GM12878 (cell line): Measurements from ENCODE around the gene INIP. TPM values are rescaled to one million over a fixed set of nuclear protein-coding genes. Genes with fewer than 3 reads are reported as not detected.

Experiments used
- ATAC-seq: fragments of 200-7000 bp; cut with Tn5 transposase; 3 replicates; pipeline ENCODE4 v1.9.1; 2020; ENCODE audit warnings: mild to moderate bottlenecking, moderate library complexity
- BruUV-seq: library from RNA; stranded (reverse); fragments of 400-500 nt; replicated peaks from 2 replicates; lab custom pipeline; 2021; lab: Mats Ljungman, UMichigan
- CTCF ChIA-PET: fragments of 300-600 bp; sonication (Branson Sonifier 250); formaldehyde crosslinking; extraction: SDS; loops from one replicate; lab custom pipeline; 2021; ENCODE audit warnings: inconsistent platforms; lab: Yijun Ruan, JAX
- POLR2A ChIA-PET: fragments of 350-600 bp; formaldehyde crosslinking; extraction: SDS; loops from one replicate; lab custom pipeline; 2021; ENCODE audit warnings: inconsistent platforms; lab: Charles Lee
- RAD21 ChIA-PET: fragments of 300-600 bp; sonication (Branson Sonifier 250); formaldehyde crosslinking; loops from one replicate; lab custom pipeline; 2023; ENCODE audit warnings: antibody characterized with exemption; ENCODE audit not compliant: unreplicated experiment; lab: Charles Lee
- SMC1A ChIA-PET: fragments of 300-600 bp; sonication (Branson Sonifier 250); formaldehyde crosslinking; loops from one replicate; lab custom pipeline; 2023; ENCODE audit not compliant: unreplicated experiment, uncharacterized antibody; lab: Charles Lee
- DNase-seq: peaks from one replicate; pipeline ENCODE4 v3.0.0-alpha.2; 2011; ENCODE audit warnings: low read depth, low spot score
- FAIRE-seq: peaks from 3 replicates; lab custom pipeline; 2011; peaks lifted over from hg19 to GRCh38; lab: Jason Lieb, UNC
- H2AFZ ChIP-seq: 2 replicates; pipeline ENCODE4 v1.6.0; 2011; ENCODE audit warnings: low read depth, low read length, control low read depth; ENCODE audit not compliant: control insufficient read depth
- H3K27ac ChIP-seq: 2 replicates; pipeline ENCODE4 v1.5.1; 2011; ENCODE audit warnings: control low read depth; ENCODE audit not compliant: control insufficient read depth, insufficient read depth
- H3K27me3 ChIP-seq, 2 experiments: replicated peaks in 1 of 2; 2 replicates each; pipeline versions ENCODE4 v1.6.0 to v1.6.1; 2011; ENCODE audit warnings: low read length in 1 of 2; ENCODE audit not compliant: control insufficient read depth in 2 of 2, insufficient read depth in 2 of 2
- H3K36me3 ChIP-seq, 2 experiments: 2 replicates each; pipeline ENCODE4 v1.5.1; 2011; ENCODE audit warnings: low read length in 1 of 2; ENCODE audit not compliant: control insufficient read depth in 2 of 2, insufficient read depth in 2 of 2
- H3K4me1 ChIP-seq: 2 replicates; pipeline ENCODE4 v1.6.1; 2011; ENCODE audit warnings: mild to moderate bottlenecking, low read length, moderate library complexity, mixed read lengths; ENCODE audit not compliant: control insufficient read depth, insufficient read depth
- H3K4me2 ChIP-seq: 2 replicates; pipeline ENCODE4 v1.6.0; 2011; ENCODE audit warnings: control low read depth; ENCODE audit not compliant: control insufficient read depth, insufficient read depth
- H3K4me3 ChIP-seq: fragments of 200-600 bp; sonication (generic); 2 replicates; pipeline ENCODE4 v1.5.1; 2016
- H3K79me2 ChIP-seq: 2 replicates; pipeline ENCODE4 v1.6.0; 2011; ENCODE audit warnings: low read length; ENCODE audit not compliant: control insufficient read depth, insufficient read depth
- H3K9ac ChIP-seq: 2 replicates; pipeline ENCODE4 v1.8.0; 2011; ENCODE audit warnings: low read length, control low read depth, mixed read lengths; ENCODE audit not compliant: control insufficient read depth, insufficient read depth
- H3K9me3 ChIP-seq: replicated peaks from 3 replicates; pipeline ENCODE4 v1.5.1; 2011; ENCODE audit warnings: mild to moderate bottlenecking, low read length; ENCODE audit not compliant: control insufficient read depth, insufficient read depth
- H4K20me1 ChIP-seq: 2 replicates; pipeline ENCODE4 v1.6.0; 2011; ENCODE audit not compliant: control insufficient read depth, insufficient read depth
- CTCF ChIP-seq, 3 experiments: IDR thresholded peaks in 2 of 3; conservative IDR thresholded peaks in 1 of 3; 2 replicates each; pipeline ENCODE4 v1.5.1; 2011; ENCODE audit warnings: low read depth in 3 of 3, low read length in 3 of 3, mild to moderate bottlenecking in 3 of 3, control low read depth in 2 of 3, moderate library complexity in 2 of 3, inconsistent platforms in 1 of 3, mixed read lengths in 1 of 3; ENCODE audit not compliant: control insufficient read depth in 2 of 3, insufficient read depth in 1 of 3; ENCODE audit errors: extremely low read depth in 1 of 3
- DPF2 ChIP-seq: fragments of 450-650 bp; IDR thresholded peaks from 2 replicates; pipeline ENCODE4 v1.6.1; 2017; ENCODE audit warnings: mild to moderate bottlenecking
- ESRRA ChIP-seq: IDR thresholded peaks from 2 replicates; pipeline ENCODE4 v1.6.1; 2012; ENCODE audit warnings: mild to moderate bottlenecking, low read length, improper control_type of control experiment
- EZH2 ChIP-seq: IDR thresholded peaks from 2 replicates; pipeline ENCODE4 v1.6.1; 2012; ENCODE audit warnings: low read depth, mild to moderate bottlenecking, control low read depth, inconsistent platforms, low read length, borderline replicate concordance; ENCODE audit not compliant: control insufficient read depth
- HDGF ChIP-seq: fragments of 450-650 bp; IDR thresholded peaks from 2 replicates; pipeline ENCODE4 v1.6.1; 2016; ENCODE audit warnings: antibody characterized with exemption
- PML ChIP-seq: IDR thresholded peaks from 2 replicates; pipeline ENCODE4 v1.6.1; 2012; ENCODE audit warnings: low read length, inconsistent platforms
- RUNX3 ChIP-seq: IDR thresholded peaks from 2 replicates; pipeline ENCODE4 v1.6.1; 2012; ENCODE audit warnings: low read length, inconsistent platforms
- SRF ChIP-seq, 2 experiments: IDR thresholded peaks; 2 replicates each; pipeline ENCODE4 v1.6.1; 2011; ENCODE audit warnings: low read depth in 2 of 2, low read length in 2 of 2, mild to moderate bottlenecking in 1 of 2, moderate library complexity in 1 of 2
- STAT3 ChIP-seq: IDR thresholded peaks from 2 replicates; pipeline ENCODE4 v1.6.1; 2011; ENCODE audit warnings: low read depth, low read length, improper control_type of control experiment
- SUPT20H ChIP-seq: IDR thresholded peaks from 2 replicates; pipeline ENCODE4 v1.6.1; 2011; ENCODE audit warnings: low read depth, mild to moderate bottlenecking, low read length, moderate library complexity, borderline replicate concordance; ENCODE audit not compliant: control insufficient read depth
- TARDBP ChIP-seq: IDR thresholded peaks from 2 replicates; pipeline ENCODE4 v1.6.1; 2016; ENCODE audit warnings: borderline replicate concordance
- WGBS: methylation state at CpG from one replicate; pipeline ENCODE4 v1.1.6; 2016; ENCODE audit warnings: low lambda C conversion rate; ENCODE audit not compliant: insufficient replicate concordance, insufficient coverage; ENCODE audit errors: missing lambda C conversion rate; 5-methylcytosine and 5-hydroxymethylcytosine counted together
- in situ Hi-C: fragments of 300-500 bp; cut with MboI; formaldehyde crosslinking; loops from 9 replicates; pipeline ENCODE4 v1.14.3; 2018; ENCODE audit warnings: mixed read lengths
- intact Hi-C: fragments of 100-400 bp; cut with micrococcal nuclease; formaldehyde crosslinking; loops from one replicate; pipeline ENCODE4 v1.14.2; 2022; ENCODE audit not compliant: unreplicated experiment
- polyA plus RNA-seq, 11 experiments: library from polyadenylated mRNA; depleted of rRNA in 4 of 11; unstranded in 6 of 11; stranded (reverse) in 5 of 11; fragments of >200 nt; fragmentation: Nextera tagmentation in 4 of 11; fragmentation: Illumina TruSeq in 1 of 11; extraction: Ambion mirVana in 4 of 11; extraction: Trizol in 1 of 11; gene quantifications; 1 replicate in 1 of 11; 2 replicates in 10 of 11; pipeline versions ENCODE4 v1.2.1 to v1.2.3, GENCODE V29; 2011 to 2016; ENCODE audit warnings: inconsistent platforms in 2 of 11, missing spikeins in 2 of 11, low read depth in 1 of 11
- total RNA-seq, 4 experiments: library from RNA; depleted of rRNA in 3 of 4; stranded (reverse); fragments of >200 nt in 3 of 4; fragmentation: Illumina TruSeq in 1 of 4; extraction: Trizol in 1 of 4; gene quantifications; 2 replicates each; pipeline versions ENCODE4 v1.2.1 to v1.2.3, GENCODE V29; 2013 to 2021
- TF ChIP-seq, protein P1 (sequence below): fragments of 150-350 bp; IDR thresholded peaks from 2 replicates; pipeline ENCODE4 v1.6.1; 2016; ENCODE audit warnings: low read depth, low read length

INIP gene
- total and polyA plus RNA-seq, 10 of the 15 experiments (the other 5 are each of a cell fraction or from before 2014, with no cell fraction given), result 18.9 to 66.5 (median 37.7) TPM

GRCh38 chr9:112663681-112664080 lies 54.2 kb downstream of the INIP start (continued):
- TF ChIP-seq EZH2, result no peak
- TF ChIP-seq SUPT20H, result no peak

- no peak for FAIRE-seq
- CTCF ChIA-PET, result interaction anchor here (1.3 kb wide), 1 partner anchor 217 kb away, joined by 3 read pairs; no protein-coding TSS in a partner anchor
- Histone ChIP-seq H3K27ac (no peak overlapping the region), H3K27me3 (no peaks in the 10 kb centered on the region)
- WGBS, result 95% methylated on average over 12 of the region's 12 CpGs
- TF ChIP-seq HDGF (no peak), SRF (IDR thresholded peaks at IDR 0.05; ENCODE audit: low read depth in 2 of 2, low read length in 2 of 2) (no peak), DPF2 (no peak), ESRRA (no peak), STAT3 (no peak), TARDBP (no peak), CTCF (IDR thresholded peaks at IDR 0.05 in 2 of 3, conservative IDR thresholded peaks at IDR 0.05 in 1 of 3; ENCODE audit: control insufficient read depth in 2 of 3, extremely low read depth in 1 of 3, insufficient read depth in 1 of 3, low read depth in 3 of 3, low read length in 3 of 3) (no peak), PML (no peak), RUNX3 (no peak)
- TF ChIP-seq, protein P1, sequence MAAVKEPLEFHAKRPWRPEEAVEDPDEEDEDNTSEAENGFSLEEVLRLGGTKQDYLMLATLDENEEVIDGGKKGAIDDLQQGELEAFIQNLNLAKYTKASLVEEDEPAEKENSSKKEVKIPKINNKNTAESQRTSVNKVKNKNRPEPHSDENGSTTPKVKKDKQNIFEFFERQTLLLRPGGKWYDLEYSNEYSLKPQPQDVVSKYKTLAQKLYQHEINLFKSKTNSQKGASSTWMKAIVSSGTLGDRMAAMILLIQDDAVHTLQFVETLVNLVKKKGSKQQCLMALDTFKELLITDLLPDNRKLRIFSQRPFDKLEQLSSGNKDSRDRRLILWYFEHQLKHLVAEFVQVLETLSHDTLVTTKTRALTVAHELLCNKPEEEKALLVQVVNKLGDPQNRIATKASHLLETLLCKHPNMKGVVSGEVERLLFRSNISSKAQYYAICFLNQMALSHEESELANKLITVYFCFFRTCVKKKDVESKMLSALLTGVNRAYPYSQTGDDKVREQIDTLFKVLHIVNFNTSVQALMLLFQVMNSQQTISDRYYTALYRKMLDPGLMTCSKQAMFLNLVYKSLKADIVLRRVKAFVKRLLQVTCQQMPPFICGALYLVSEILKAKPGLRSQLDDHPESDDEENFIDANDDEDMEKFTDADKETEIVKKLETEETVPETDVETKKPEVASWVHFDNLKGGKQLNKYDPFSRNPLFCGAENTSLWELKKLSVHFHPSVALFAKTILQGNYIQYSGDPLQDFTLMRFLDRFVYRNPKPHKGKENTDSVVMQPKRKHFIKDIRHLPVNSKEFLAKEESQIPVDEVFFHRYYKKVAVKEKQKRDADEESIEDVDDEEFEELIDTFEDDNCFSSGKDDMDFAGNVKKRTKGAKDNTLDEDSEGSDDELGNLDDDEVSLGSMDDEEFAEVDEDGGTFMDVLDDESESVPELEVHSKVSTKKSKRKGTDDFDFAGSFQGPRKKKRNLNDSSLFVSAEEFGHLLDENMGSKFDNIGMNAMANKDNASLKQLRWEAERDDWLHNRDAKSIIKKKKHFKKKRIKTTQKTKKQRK, result no peak
- TF ChIP-seq, all 136 proteins: peak for 0
- Histone ChIP-seq H3K36me3 (no peaks in the 10 kb centered on the region), H3K4me3 (no peak overlapping the region), H2AFZ (no peak overlapping the region), H3K4me1 (no peaks in the 10 kb centered on the region), H3K9me3 (no peaks in the 10 kb centered on the region), H3K9ac (no peak overlapping the region), H3K4me2 (no peak overlapping the region), H3K79me2 (no peaks in the 10 kb centered on the region), H4K20me1 (no peaks in the 10 kb centered on the region)
- ATAC-seq, result no peak
- ChIA-PET POLR2A (no interaction called here), SMC1A (no interaction called here), RAD21 (interaction anchor here (1.2 kb wide), 1 partner anchor 57 kb away, joined by 3 read pairs; no protein-coding TSS in a partner anchor)
- no TSS peak for BruUV-seq
- in situ Hi-C loops (no loop called here), intact Hi-C loops (no loop called here)
- no peak for DNase-seq
Measured at GRCh38 chr9:112659906-112660305, 58.0 kb downstream of the INIP start.
